Mesenchymal stem cell (in vitro differentiated cells and primary cell): Measurements from ENCODE around the gene PERCC1.

Experiments used
- DNase-seq: peaks from one replicate; pipeline ENCODE4 v3.0.0-alpha.2; 2013
- H2AFZ ChIP-seq: one replicate; pipeline ENCODE4 v1.6.1; 2013; ENCODE audit warnings: low read depth, mild to moderate bottlenecking, control low read depth, inconsistent platforms, low read length, moderate library complexity
- H2AK5ac ChIP-seq: 2 replicates; pipeline ENCODE4 v1.6.1; 2013; ENCODE audit warnings: low read length, moderate library complexity, mild to moderate bottlenecking, inconsistent platforms; ENCODE audit not compliant: severe bottlenecking
- H2BK120ac ChIP-seq: one replicate; pipeline ENCODE4 v1.6.1; 2013; ENCODE audit warnings: low read depth, mild to moderate bottlenecking, inconsistent platforms, low read length, moderate library complexity
- H2BK12ac ChIP-seq, 2 experiments: one replicate each; pipeline ENCODE4 v1.6.1; 2013; ENCODE audit warnings: inconsistent platforms in 2 of 2, low read length in 2 of 2, mild to moderate bottlenecking in 2 of 2, moderate library complexity in 2 of 2, control low read depth in 1 of 2
- H2BK15ac ChIP-seq: one replicate; pipeline ENCODE4 v1.6.1; 2013; ENCODE audit warnings: mild to moderate bottlenecking, low read depth, inconsistent platforms; ENCODE audit not compliant: poor library complexity, severe bottlenecking
- H2BK5ac ChIP-seq: 2 replicates; pipeline ENCODE4 v1.6.1; 2013; ENCODE audit warnings: low read depth, mild to moderate bottlenecking, low read length, control low read depth, inconsistent platforms; ENCODE audit not compliant: poor library complexity, severe bottlenecking
- H3K14ac ChIP-seq, 2 experiments: one replicate each; pipeline ENCODE4 v1.6.1; 2013; ENCODE audit warnings: inconsistent platforms in 2 of 2, low read length in 2 of 2, control low read depth in 1 of 2, mild to moderate bottlenecking in 1 of 2, moderate library complexity in 1 of 2
- H3K18ac ChIP-seq, 2 experiments: one replicate each; pipeline ENCODE4 v1.6.1; 2013; ENCODE audit warnings: inconsistent platforms in 2 of 2, low read length in 2 of 2, control low read depth in 1 of 2, low read depth in 1 of 2, mild to moderate bottlenecking in 1 of 2
- H3K23ac ChIP-seq, 2 experiments: one replicate each; pipeline ENCODE4 v1.6.1; 2013; ENCODE audit warnings: inconsistent platforms in 2 of 2, low read length in 2 of 2, mild to moderate bottlenecking in 2 of 2, moderate library complexity in 2 of 2, control low read depth in 1 of 2
- H3K27ac ChIP-seq: 2 replicates; pipeline ENCODE4 v1.5.1; 2013; ENCODE audit warnings: mild to moderate bottlenecking, moderate library complexity, low read length, control low read depth, inconsistent platforms; ENCODE audit not compliant: poor library complexity, severe bottlenecking
- H3K27me3 ChIP-seq, 2 experiments: 2 replicates each; pipeline versions ENCODE4 v1.6.1 to v1.7.0; 2013; ENCODE audit warnings: low read length in 2 of 2, mild to moderate bottlenecking in 2 of 2, moderate library complexity in 2 of 2, control low read depth in 1 of 2, inconsistent platforms in 1 of 2; ENCODE audit not compliant: control insufficient read depth in 1 of 2, insufficient read depth in 1 of 2
- H3K36me3 ChIP-seq, 2 experiments: 2 replicates each; pipeline versions ENCODE4 v1.6.1 to v1.7.0; 2013; ENCODE audit warnings: low read length in 2 of 2, control low read depth in 1 of 2, inconsistent platforms in 1 of 2, low read depth in 1 of 2, mild to moderate bottlenecking in 1 of 2; ENCODE audit not compliant: insufficient read depth in 2 of 2, control insufficient read depth in 1 of 2
- H3K4ac ChIP-seq, 2 experiments: one replicate each; pipeline ENCODE4 v1.6.1; 2013; ENCODE audit warnings: inconsistent platforms in 2 of 2, low read length in 2 of 2, mild to moderate bottlenecking in 2 of 2, moderate library complexity in 2 of 2, control low read depth in 1 of 2, low read depth in 1 of 2
- H3K4me1 ChIP-seq: 2 replicates; pipeline ENCODE4 v1.6.1; 2013; ENCODE audit warnings: low read depth, low read length, control low read depth; ENCODE audit not compliant: control insufficient read depth, insufficient read depth
- H3K4me2 ChIP-seq: 2 replicates; pipeline ENCODE4 v1.6.1; 2013; ENCODE audit warnings: low read length, mild to moderate bottlenecking, inconsistent platforms; ENCODE audit not compliant: poor library complexity, severe bottlenecking
- H3K4me3 ChIP-seq, 2 experiments: 2 replicates each; pipeline versions ENCODE4 v1.5.1 to v1.7.0; 2013; ENCODE audit warnings: low read length in 2 of 2, mild to moderate bottlenecking in 2 of 2, control low read depth in 1 of 2, low read depth in 1 of 2; ENCODE audit not compliant: insufficient read depth in 1 of 2
- H3K79me1 ChIP-seq: replicated peaks from 2 replicates; pipeline ENCODE4 v1.6.1; 2013; ENCODE audit warnings: mild to moderate bottlenecking, control low read depth, low read length, inconsistent platforms; ENCODE audit not compliant: poor library complexity, severe bottlenecking
- H3K9ac ChIP-seq: 2 replicates; pipeline ENCODE4 v1.7.0; 2013; ENCODE audit warnings: mild to moderate bottlenecking, low read length, moderate library complexity
- H3K9me3 ChIP-seq: 2 replicates; pipeline ENCODE4 v1.7.0; 2013; ENCODE audit warnings: mild to moderate bottlenecking, low read length; ENCODE audit not compliant: control insufficient read depth
- H4K8ac ChIP-seq: one replicate; pipeline ENCODE4 v1.6.1; 2013; ENCODE audit warnings: inconsistent platforms, mild to moderate bottlenecking, low read length, moderate library complexity
- H4K91ac ChIP-seq: one replicate; pipeline ENCODE4 v1.6.1; 2013; ENCODE audit warnings: mild to moderate bottlenecking, low read length, inconsistent platforms
- WGBS: methylation state at CpG from one replicate; pipeline ENCODE4 v1.1.7; 2013; ENCODE audit warnings: mixed read lengths; 5-methylcytosine and 5-hydroxymethylcytosine counted together

Gene PERCC1

DNA sequence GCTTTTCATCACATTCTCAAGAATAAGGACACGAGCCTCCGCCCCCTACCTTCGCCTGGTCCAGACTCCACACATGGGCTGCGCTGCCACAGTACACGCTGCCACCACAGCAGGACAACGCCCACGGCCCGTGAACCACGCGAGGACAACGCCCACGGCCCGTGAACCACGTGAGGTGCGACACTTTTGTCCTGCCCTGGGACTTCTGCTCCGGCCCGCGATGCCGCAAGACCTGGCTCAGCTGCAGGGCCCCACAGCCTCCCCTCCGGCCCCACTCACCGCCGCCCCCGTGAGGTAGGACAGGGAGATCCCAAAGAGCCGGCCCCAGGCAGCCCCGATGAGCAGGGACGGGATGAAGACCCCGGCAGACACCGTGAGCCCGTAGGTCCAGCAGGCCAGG, 19.3 kb downstream of the PERCC1 start:
- Histone ChIP-seq H2BK12ac (no peak overlapping the region), H3K9me3 (no peaks in the 10 kb centered on the region), H2BK5ac (no peak overlapping the region), H3K36me3 (peaks cover 77 to 99% of the 10 kb centered on the region in 2 experiments), H3K14ac (no peak overlapping the region), H3K79me1 (peaks cover 7% of the 10 kb centered on the region), H3K27ac (no peak overlapping the region), H3K9ac (no peak overlapping the region), H2BK120ac (no peak overlapping the region), H3K18ac (no peak overlapping the region), H4K91ac (no peak overlapping the region), H2AFZ (no peak overlapping the region), H3K27me3 (no peaks in the 10 kb centered on the region), H3K23ac (no peak overlapping the region), H4K8ac (no peak overlapping the region), H2AK5ac (no peak overlapping the region), H3K4me3 (no peak overlapping the region), H3K4me2 (no peak overlapping the region), H3K4ac (no peak overlapping the region), H3K4me1 (peaks cover 2% of the 10 kb centered on the region), H2BK15ac (no peak overlapping the region)
- DNase-seq: no peak
- 98% methylated on average over 29 of the region's 29 CpGs for WGBS

DNA sequence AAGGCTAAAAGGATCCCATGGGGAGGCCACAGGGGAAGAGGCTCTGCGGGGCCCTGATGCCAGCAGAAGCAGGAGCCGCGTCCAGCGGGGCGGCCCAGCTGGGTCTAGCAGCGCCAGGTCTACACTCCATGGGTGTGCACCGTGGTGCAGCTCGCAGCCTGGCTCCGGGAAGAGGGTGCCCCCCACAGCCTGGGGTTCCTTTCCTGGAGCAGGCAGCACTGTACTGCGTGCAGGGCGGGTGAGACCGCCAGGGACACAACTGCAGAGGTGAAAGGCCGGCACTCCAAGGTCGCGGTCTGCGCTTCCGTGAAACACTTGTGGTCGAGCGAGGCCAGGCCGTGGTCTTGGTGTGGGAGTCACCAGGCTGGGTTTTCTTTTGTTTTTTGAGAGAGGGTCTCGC, 20.0 kb downstream of the PERCC1 start:
- no peak overlapping the region for H2AK5ac ChIP-seq
- H3K4me3 ChIP-seq: no peak overlapping the region
- no peak overlapping the region for H2BK120ac ChIP-seq
- peaks cover 12% of the 10 kb centered on the region for H3K79me1 ChIP-seq
- H3K27ac ChIP-seq: no peak overlapping the region
- H3K18ac ChIP-seq: no peak overlapping the region
- H4K8ac ChIP-seq: no peak overlapping the region
- H3K4ac ChIP-seq: no peak overlapping the region
- peaks cover 80 to 99% of the 10 kb centered on the region in 2 experiments for H3K36me3 ChIP-seq
- H3K23ac ChIP-seq: no peak overlapping the region
- no peaks in the 10 kb centered on the region for H3K9me3 ChIP-seq
- H2BK15ac ChIP-seq: no peak overlapping the region
- H4K91ac ChIP-seq: no peak overlapping the region
- no peak overlapping the region for H3K4me2 ChIP-seq
- no peaks in the 10 kb centered on the region for H3K27me3 ChIP-seq
- no peak for DNase-seq
- H2AFZ ChIP-seq: no peak overlapping the region
- peaks cover 2% of the 10 kb centered on the region for H3K4me1 ChIP-seq
- 98% methylated on average over 21 of the region's 21 CpGs for WGBS
- no peak overlapping the region for H3K9ac ChIP-seq
- H2BK5ac ChIP-seq: no peak overlapping the region
- H3K14ac ChIP-seq: no peak overlapping the region
- H2BK12ac ChIP-seq: no peak overlapping the region

DNA sequence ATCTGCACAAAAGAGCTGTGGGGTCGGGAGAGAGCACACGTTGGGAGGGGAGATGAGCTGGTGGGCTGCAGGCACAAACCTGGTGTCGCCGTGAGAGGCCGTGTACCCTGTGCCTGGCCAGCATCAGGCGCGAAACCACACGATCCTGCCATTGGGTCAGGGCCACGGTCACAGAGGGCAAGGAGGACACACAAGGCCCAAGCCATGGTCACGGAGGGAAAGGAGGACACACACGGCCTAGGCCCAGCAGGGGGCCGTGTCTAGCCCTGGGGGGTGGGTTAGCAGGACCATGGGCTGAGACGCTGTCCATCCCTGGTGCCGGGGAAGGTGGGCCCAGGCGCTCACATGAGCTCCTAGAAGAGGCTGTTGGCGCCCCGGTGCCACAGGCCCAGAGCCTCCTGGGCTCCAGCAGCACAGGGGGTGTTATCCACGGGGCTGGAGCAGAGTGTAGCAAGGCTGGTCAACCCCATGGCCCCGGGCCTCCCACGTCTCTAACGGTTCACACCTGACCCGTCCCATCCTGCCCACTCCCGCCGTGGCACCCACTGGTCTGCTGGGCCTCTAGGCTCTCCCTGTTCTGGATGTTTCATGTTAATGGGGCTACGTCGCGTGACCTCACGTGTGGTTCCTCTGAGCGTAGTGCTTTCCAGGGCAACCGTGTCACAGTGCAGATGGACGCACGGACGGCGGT, 21.0 kb downstream of the PERCC1 start:
- Histone ChIP-seq H2BK12ac (no peak overlapping the region), H2BK15ac (no peak overlapping the region), H3K14ac (no peak overlapping the region), H3K4me1 (peaks cover 2% of the 10 kb centered on the region), H3K18ac (no peak overlapping the region), H3K9ac (no peak overlapping the region), H4K8ac (no peak overlapping the region), H2BK5ac (no peak overlapping the region), H2BK120ac (no peak overlapping the region), H3K4me2 (no peak overlapping the region), H4K91ac (no peak overlapping the region), H3K4ac (no peak overlapping the region), H3K4me3 (no peak overlapping the region), H3K27me3 (no peaks in the 10 kb centered on the region), H3K36me3 (peaks cover 79 to 95% of the 10 kb centered on the region in 2 experiments), H3K9me3 (no peaks in the 10 kb centered on the region), H3K23ac (no peak overlapping the region), H2AFZ (no peak overlapping the region), H3K79me1 (peaks cover 14% of the 10 kb centered on the region), H2AK5ac (no peak overlapping the region), H3K27ac (no peak overlapping the region)
- no peak for DNase-seq
- 98% methylated on average over 34 of the region's 34 CpGs for WGBS

DNA sequence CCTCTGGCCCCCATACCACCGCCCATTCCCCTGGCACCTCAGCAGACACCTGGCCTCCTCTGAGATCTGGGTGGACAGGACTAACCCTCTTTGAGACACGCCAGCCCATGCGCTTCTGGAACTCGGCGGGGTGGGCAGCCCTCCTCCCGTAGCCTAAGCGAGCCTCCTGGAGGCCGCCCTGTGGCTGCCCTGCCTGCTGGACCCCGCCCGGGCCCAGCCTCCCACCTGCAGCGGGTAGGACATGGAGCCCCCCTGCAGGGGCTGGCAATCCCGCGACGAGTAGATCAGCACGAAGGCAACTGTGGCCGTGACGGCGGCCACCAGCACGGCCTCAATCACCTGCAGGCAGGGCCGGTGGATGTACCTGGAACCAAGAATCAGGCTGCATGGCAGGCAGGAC, 21.7 kb downstream of the PERCC1 start:
- Histone ChIP-seq H4K91ac (no peak overlapping the region), H3K36me3 (peaks cover 82 to 95% of the 10 kb centered on the region in 2 experiments), H2BK5ac (no peak overlapping the region), H3K4me1 (peaks cover 2% of the 10 kb centered on the region), H3K18ac (no peak overlapping the region), H3K4ac (no peak overlapping the region), H3K23ac (no peak overlapping the region), H3K27ac (no peak overlapping the region), H3K14ac (no peak overlapping the region), H3K27me3 (no peaks in the 10 kb centered on the region), H2AK5ac (no peak overlapping the region), H3K79me1 (peaks cover 13% of the 10 kb centered on the region), H4K8ac (no peak overlapping the region), H2BK120ac (no peak overlapping the region), H2AFZ (no peak overlapping the region), H3K4me3 (no peak overlapping the region), H3K4me2 (no peak overlapping the region), H2BK15ac (no peak overlapping the region), H2BK12ac (no peak overlapping the region), H3K9me3 (no peaks in the 10 kb centered on the region), H3K9ac (no peak overlapping the region)
- 96% methylated on average over 20 of the region's 20 CpGs for WGBS
- DNase-seq: no peak
